Erythroblast (primary cell): Measurements from ENCODE around the gene ODAM.
"Not testable (repeated sequence)": the region's sequence is repeated elsewhere in the genome, so short reads cannot be mapped to it uniquely, and the experiment has no call there.

Experiments used
- DNase-seq, 2 experiments: peaks; one replicate each; lab custom pipeline; 2025; lab: John Stamatoyannopoulos, UW
- GATA1 ChIP-seq: IDR thresholded peaks from 2 replicates; pipeline ENCODE4 v1.6.1; 2011; ENCODE audit warnings: low read depth, mild to moderate bottlenecking, control low read depth, low read length, moderate library complexity
- POLR2A ChIP-seq: IDR thresholded peaks from 2 replicates; pipeline ENCODE4 v1.6.1; 2011; ENCODE audit warnings: mild to moderate bottlenecking, low read length

The ODAM gene

GRCh38 chr4:70192895-70193294, 2.6 kb upstream of the ODAM start:
- TF ChIP-seq GATA1 (no peak), POLR2A (no peak)
- DNase-seq = no peak

- no peak for DNase-seq
- TF ChIP-seq GATA1 (no peak), POLR2A (no peak)
Observed at GRCh38 chr4:70196857-70197256, 1.3 kb downstream of the ODAM start.

- DNase-seq = no peak
- TF ChIP-seq GATA1 (no peak), POLR2A (no peak)
Observed at GRCh38 chr4:70197842-70198241, 2.3 kb downstream of the ODAM start.

GRCh38 chr4:70203601-70204000, 8.1 kb downstream of the ODAM start:
- no peak for DNase-seq
- TF ChIP-seq GATA1 = no peak
- TF ChIP-seq POLR2A = no peak

GRCh38 chr4:70212752-70213151, 17.2 kb downstream of the ODAM start:
- DNase-seq = not testable (repeated sequence)

GRCh38 chr4:70216109-70216508, 20.6 kb downstream of the ODAM start:
- DNase-seq = not testable (repeated sequence)

GRCh38 chr4:70216550-70216949, 21.0 kb downstream of the ODAM start:
- not testable (repeated sequence) for DNase-seq

GRCh38 chr4:70221389-70221788, 25.9 kb downstream of the ODAM start:
- not testable (repeated sequence) for DNase-seq

GRCh38 chr4:70221818-70222217, 26.3 kb downstream of the ODAM start:
- DNase-seq = not testable (repeated sequence)

GRCh38 chr4:70225824-70226223, 30.3 kb downstream of the ODAM start, which contains the start of gene FDCSP:
FDCSP (plus strand) TSS chr4:70226124; CDS start chr4:70231195, 5,071 bp downstream.
- TF ChIP-seq POLR2A = no peak
- no peak for TF ChIP-seq GATA1

GRCh38 chr4:70236125-70236524, 40.6 kb downstream of the ODAM start:
- DNase-seq = no peak
- TF ChIP-seq POLR2A = no peak
- TF ChIP-seq GATA1 = no peak

More at GRCh38 chr4:70225824-70226223, 30.3 kb downstream of the ODAM start, which contains the start of gene FDCSP:
- no peak for DNase-seq

- TF ChIP-seq POLR2A = no peak
- no peak for TF ChIP-seq GATA1
- DNase-seq = no peak
Observed at GRCh38 chr4:70239131-70239883, 43.8 kb downstream of the ODAM start.

GRCh38 chr4:70239884-70240591, 44.5 kb downstream of the ODAM start:
- DNase-seq = no peak
- TF ChIP-seq POLR2A (no peak), GATA1 (no peak)

- DNase-seq = not testable (repeated sequence)
Observed at GRCh38 chr4:70242297-70242696, 46.8 kb downstream of the ODAM start, which contains the start of gene CSN3. CSN3 (plus strand) TSS chr4:70242597; CDS start chr4:70244820, 2,223 bp downstream.

GRCh38 chr4:70243091-70243490, 47.6 kb downstream of the ODAM start:
- no peak for TF ChIP-seq GATA1
- no peak for TF ChIP-seq POLR2A
- no peak for DNase-seq
